ENCODE results near the gene TCF3. TPM values are rescaled to one million over a fixed set of nuclear protein-coding genes. Genes with fewer than 3 reads are reported as not detected.

The TCF3 gene
- polyA plus RNA-seq, 1 donor from 2014 or later, result 31.7 TPM

DNA sequence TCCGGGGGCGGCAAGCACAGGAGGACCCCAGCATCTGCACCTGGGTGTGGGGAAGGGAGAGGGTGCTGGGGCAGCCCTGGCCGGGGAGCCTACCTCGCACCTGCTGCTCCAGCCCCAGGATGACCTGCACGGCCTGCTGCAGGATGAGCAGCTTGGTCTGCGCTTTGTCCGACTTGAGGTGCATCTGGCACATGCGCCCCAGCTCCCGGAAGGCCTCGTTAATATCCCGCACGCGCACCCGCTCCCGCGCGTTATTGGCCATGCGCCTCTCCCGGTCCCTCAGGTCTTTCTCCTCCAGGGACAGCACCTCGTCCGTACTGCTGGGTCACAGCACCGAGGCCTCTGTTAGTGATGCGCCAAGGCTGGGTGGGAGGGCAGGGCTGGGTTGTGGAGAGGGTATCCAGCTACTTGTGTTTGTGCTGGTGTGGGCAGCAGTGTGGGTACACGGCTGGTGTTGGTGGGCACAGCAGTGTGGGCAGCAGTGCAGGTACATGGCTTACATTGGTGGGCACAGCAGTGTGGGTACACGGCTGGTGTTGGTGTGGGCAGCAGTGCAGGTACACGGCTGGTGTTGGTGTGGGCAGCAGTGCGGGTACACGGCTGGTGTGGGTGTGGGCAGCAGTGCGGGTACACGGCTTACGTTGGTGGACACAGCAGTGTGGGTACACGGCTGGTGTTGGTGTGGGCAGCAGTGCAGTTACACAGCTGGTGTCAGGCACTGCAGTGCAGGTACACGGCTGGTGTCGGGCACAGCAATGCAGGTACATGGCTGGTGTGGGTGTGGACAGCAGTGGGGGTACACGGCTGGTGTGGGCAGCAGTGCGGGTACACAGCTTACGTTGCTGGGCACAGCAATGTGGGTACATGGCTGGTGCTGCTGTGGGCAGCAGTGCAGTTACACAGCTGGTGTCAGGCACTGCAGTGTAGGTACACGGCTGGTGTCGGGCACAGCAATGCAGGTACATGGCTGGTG, 40.0 kb downstream of the TCF3 start:
- no peaks in the 10 kb centered on the region for H3K9me3 ChIP-seq (ENCODE audit: low read length)
- H4K20me1 ChIP-seq (ENCODE audit: insufficient read depth), result no peaks in the 10 kb centered on the region
- no peak overlapping the region for H3K9ac ChIP-seq (ENCODE audit: low read length)
- H3K27ac ChIP-seq (ENCODE audit: low read length), result no peak overlapping the region
- no peak overlapping the region for H3K4me2 ChIP-seq (ENCODE audit: low read length)
- no peaks in the 10 kb centered on the region for H3K9me2 ChIP-seq (ENCODE audit: insufficient read depth, low read length)
- H2AFZ ChIP-seq (ENCODE audit: low read depth, low read length), result no peak overlapping the region
- TF ChIP-seq, protein P1, sequence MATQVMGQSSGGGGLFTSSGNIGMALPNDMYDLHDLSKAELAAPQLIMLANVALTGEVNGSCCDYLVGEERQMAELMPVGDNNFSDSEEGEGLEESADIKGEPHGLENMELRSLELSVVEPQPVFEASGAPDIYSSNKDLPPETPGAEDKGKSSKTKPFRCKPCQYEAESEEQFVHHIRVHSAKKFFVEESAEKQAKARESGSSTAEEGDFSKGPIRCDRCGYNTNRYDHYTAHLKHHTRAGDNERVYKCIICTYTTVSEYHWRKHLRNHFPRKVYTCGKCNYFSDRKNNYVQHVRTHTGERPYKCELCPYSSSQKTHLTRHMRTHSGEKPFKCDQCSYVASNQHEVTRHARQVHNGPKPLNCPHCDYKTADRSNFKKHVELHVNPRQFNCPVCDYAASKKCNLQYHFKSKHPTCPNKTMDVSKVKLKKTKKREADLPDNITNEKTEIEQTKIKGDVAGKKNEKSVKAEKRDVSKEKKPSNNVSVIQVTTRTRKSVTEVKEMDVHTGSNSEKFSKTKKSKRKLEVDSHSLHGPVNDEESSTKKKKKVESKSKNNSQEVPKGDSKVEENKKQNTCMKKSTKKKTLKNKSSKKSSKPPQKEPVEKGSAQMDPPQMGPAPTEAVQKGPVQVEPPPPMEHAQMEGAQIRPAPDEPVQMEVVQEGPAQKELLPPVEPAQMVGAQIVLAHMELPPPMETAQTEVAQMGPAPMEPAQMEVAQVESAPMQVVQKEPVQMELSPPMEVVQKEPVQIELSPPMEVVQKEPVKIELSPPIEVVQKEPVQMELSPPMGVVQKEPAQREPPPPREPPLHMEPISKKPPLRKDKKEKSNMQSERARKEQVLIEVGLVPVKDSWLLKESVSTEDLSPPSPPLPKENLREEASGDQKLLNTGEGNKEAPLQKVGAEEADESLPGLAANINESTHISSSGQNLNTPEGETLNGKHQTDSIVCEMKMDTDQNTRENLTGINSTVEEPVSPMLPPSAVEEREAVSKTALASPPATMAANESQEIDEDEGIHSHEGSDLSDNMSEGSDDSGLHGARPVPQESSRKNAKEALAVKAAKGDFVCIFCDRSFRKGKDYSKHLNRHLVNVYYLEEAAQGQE (IDR thresholded peaks at IDR 0.05; ENCODE audit: borderline replicate concordance), result no peak
- TF ChIP-seq SMC3 (conservative IDR thresholded peaks at IDR 0.05; ENCODE audit: poor library complexity) (no peak), RAD21 (conservative IDR thresholded peaks at IDR 0.05) (no peak)
- H3K4me3 ChIP-seq (ENCODE audit: low read length), result no peak overlapping the region
- no peaks in the 10 kb centered on the region for H3F3A ChIP-seq (ENCODE audit: insufficient read depth, low read length, poor library complexity, severe bottlenecking)
- H3K27me3 ChIP-seq (ENCODE audit: insufficient read depth, low read depth, low read length), result no peaks in the 10 kb centered on the region
- H3K36me3 ChIP-seq (ENCODE audit: insufficient read depth, low read length), result peaks cover 11% of the 10 kb centered on the region
- H3K79me2 ChIP-seq (replicated peaks; ENCODE audit: insufficient read depth, low read length), result no peaks in the 10 kb centered on the region

DNA sequence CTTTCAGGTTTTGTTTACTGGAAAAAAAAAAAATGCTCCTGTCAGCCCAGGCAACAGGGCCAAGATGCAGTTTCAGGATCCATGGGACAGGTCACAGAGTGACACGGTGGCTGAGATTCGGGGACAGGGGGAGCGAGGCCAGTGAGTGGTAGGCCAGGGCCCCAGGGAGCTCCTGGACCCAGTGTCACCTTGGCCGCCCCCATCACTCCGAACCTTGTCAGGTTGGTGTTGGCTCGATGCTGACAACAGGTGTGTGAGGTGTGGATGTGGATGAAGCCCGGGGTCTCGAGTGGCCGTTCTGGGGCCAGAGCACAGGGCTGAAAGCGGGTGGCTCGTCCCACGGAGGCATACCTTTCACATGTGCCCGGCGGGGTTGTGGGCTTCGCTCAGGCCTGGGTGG, 41.1 kb downstream of the TCF3 start:
- no peak for TF ChIP-seq RAD21 (conservative IDR thresholded peaks at IDR 0.05)
- TF ChIP-seq, protein P1 (IDR thresholded peaks at IDR 0.05; ENCODE audit: borderline replicate concordance), result no peak
- TF ChIP-seq, protein P2, sequence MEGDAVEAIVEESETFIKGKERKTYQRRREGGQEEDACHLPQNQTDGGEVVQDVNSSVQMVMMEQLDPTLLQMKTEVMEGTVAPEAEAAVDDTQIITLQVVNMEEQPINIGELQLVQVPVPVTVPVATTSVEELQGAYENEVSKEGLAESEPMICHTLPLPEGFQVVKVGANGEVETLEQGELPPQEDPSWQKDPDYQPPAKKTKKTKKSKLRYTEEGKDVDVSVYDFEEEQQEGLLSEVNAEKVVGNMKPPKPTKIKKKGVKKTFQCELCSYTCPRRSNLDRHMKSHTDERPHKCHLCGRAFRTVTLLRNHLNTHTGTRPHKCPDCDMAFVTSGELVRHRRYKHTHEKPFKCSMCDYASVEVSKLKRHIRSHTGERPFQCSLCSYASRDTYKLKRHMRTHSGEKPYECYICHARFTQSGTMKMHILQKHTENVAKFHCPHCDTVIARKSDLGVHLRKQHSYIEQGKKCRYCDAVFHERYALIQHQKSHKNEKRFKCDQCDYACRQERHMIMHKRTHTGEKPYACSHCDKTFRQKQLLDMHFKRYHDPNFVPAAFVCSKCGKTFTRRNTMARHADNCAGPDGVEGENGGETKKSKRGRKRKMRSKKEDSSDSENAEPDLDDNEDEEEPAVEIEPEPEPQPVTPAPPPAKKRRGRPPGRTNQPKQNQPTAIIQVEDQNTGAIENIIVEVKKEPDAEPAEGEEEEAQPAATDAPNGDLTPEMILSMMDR (IDR thresholded peaks at IDR 0.05; ENCODE audit: poor library complexity, severe bottlenecking), result no peak
- TF ChIP-seq EP300 (conservative IDR thresholded peaks at IDR 0.05; ENCODE audit: poor library complexity, severe bottlenecking), result no peak
- TF ChIP-seq EZH2 (IDR thresholded peaks at IDR 0.05; ENCODE audit: borderline replicate concordance, insufficient read depth, low read length, poor library complexity, severe bottlenecking), result no peak
- Histone ChIP-seq H2AFZ (ENCODE audit: low read depth, low read length) (no peak overlapping the region), H3K79me2 (replicated peaks; ENCODE audit: insufficient read depth, low read length) (no peaks in the 10 kb centered on the region), H3K9me3 (ENCODE audit: low read length) (no peaks in the 10 kb centered on the region), H3K9me2 (ENCODE audit: insufficient read depth, low read length) (no peaks in the 10 kb centered on the region), H3K4me2 (ENCODE audit: low read length) (no peak overlapping the region), H3K27me3 (ENCODE audit: insufficient read depth, low read depth, low read length) (no peaks in the 10 kb centered on the region), H3K27ac (ENCODE audit: low read length) (no peak overlapping the region), H3K4me3 (ENCODE audit: low read length) (no peak overlapping the region), H3K9ac (ENCODE audit: low read length) (no peak overlapping the region), H4K20me1 (ENCODE audit: insufficient read depth) (no peaks in the 10 kb centered on the region), H3F3A (ENCODE audit: insufficient read depth, low read length, poor library complexity, severe bottlenecking) (no peaks in the 10 kb centered on the region), H3K36me3 (ENCODE audit: insufficient read depth, low read length) (peaks cover 11% of the 10 kb centered on the region)
